Measurements from ENCODE around the gene SMIM35.

Gene SMIM35

GRCh38 chr11:117960406-117960805 lies 126.4 kb downstream of the SMIM35 start:
- Histone ChIP-seq H3K27me3 (ENCODE audit: insufficient read depth, low read length) (no peaks in the 10 kb centered on the region), H3K9me3 (ENCODE audit: low read length) (no peaks in the 10 kb centered on the region), H2AFZ (ENCODE audit: low read depth, low read length) (no peak overlapping the region), H3K4me1 (ENCODE audit: insufficient read depth, low read length) (no peaks in the 10 kb centered on the region), H3K36me3 (ENCODE audit: insufficient read depth, low read length) (no peaks in the 10 kb centered on the region), H3K4me3 (ENCODE audit: low read length) (no peak overlapping the region)

GRCh38 chr11:117959438-117960149 lies 127.2 kb downstream of the SMIM35 start:
- no peaks in the 10 kb centered on the region for H3K36me3 ChIP-seq (ENCODE audit: insufficient read depth, low read length)
- no peak overlapping the region for H2AFZ ChIP-seq (ENCODE audit: low read depth, low read length)
- no peaks in the 10 kb centered on the region for H3K4me1 ChIP-seq (ENCODE audit: insufficient read depth, low read length)
- no peak overlapping the region for H3K4me3 ChIP-seq (ENCODE audit: low read length)
- H3K27me3 ChIP-seq (ENCODE audit: insufficient read depth, low read length), result no peaks in the 10 kb centered on the region
- H3K9me3 ChIP-seq (ENCODE audit: low read length), result no peaks in the 10 kb centered on the region

GRCh38 chr11:117958949-117959348 lies 127.8 kb downstream of the SMIM35 start:
- Histone ChIP-seq H2AFZ (ENCODE audit: low read depth, low read length) (no peak overlapping the region), H3K4me3 (ENCODE audit: low read length) (no peak overlapping the region), H3K36me3 (ENCODE audit: insufficient read depth, low read length) (no peaks in the 10 kb centered on the region), H3K27me3 (ENCODE audit: insufficient read depth, low read length) (no peaks in the 10 kb centered on the region), H3K9me3 (ENCODE audit: low read length) (no peaks in the 10 kb centered on the region), H3K4me1 (ENCODE audit: insufficient read depth, low read length) (no peaks in the 10 kb centered on the region)
